GM21576 (cell line): ENCODE data around the gene TUBG1.
"Not testable (repeated sequence)": the region's sequence is repeated elsewhere in the genome, so short reads cannot be mapped to it uniquely, and the experiment has no call there.

ENCODE experiments used
- ATAC-seq: cut with Tn5 transposase; IDR thresholded peaks from one replicate; pipeline ENCODE4 v1.9.1; 2021; ENCODE audit warnings: mild to moderate bottlenecking, moderate library complexity; ENCODE audit not compliant: unreplicated experiment

The TUBG1 gene

GRCh38 chr17:42623271-42623670 is 13.8 kb downstream of the TUBG1 start:
- ATAC-seq, result no peak

GRCh38 chr17:42623732-42624596 is 14.5 kb downstream of the TUBG1 start:
- no peak for ATAC-seq

- ATAC-seq, result not testable (repeated sequence)
Observed at GRCh38 chr17:42627032-42627764, 17.7 kb downstream of the TUBG1 start.

GRCh38 chr17:42629411-42630009 is 20.0 kb downstream of the TUBG1 start:
- ATAC-seq, result no peak

- no peak for ATAC-seq
Observed at GRCh38 chr17:42632949-42633444, 23.5 kb downstream of the TUBG1 start.

- ATAC-seq, result no peak
Observed at GRCh38 chr17:42639525-42640113, 30.1 kb downstream of the TUBG1 start.

- ATAC-seq, result no peak
Observed at GRCh38 chr17:42640121-42640520, 30.6 kb downstream of the TUBG1 start.

- no peak for ATAC-seq
Observed at GRCh38 chr17:42642336-42642735, 32.9 kb downstream of the TUBG1 start.

GRCh38 chr17:42647778-42648177 is 38.3 kb downstream of the TUBG1 start:
- no peak for ATAC-seq

GRCh38 chr17:42651392-42651791 is 41.9 kb downstream of the TUBG1 start:
- ATAC-seq, result no peak

GRCh38 chr17:42653179-42654124 is 44.0 kb downstream of the TUBG1 start:
- ATAC-seq, result no peak

- ATAC-seq, result no peak
Observed at GRCh38 chr17:42655528-42655927, 46.0 kb downstream of the TUBG1 start.

- ATAC-seq, result no peak
Observed at GRCh38 chr17:42657824-42658588, 48.5 kb downstream of the TUBG1 start.

GRCh38 chr17:42659079-42659931 is 49.8 kb downstream of the TUBG1 start, which contains the start of gene TUBG2:
Gene TUBG2 (plus strand): TSS chr17:42659284. CDS start chr17:42659504, 220 bp downstream.
- no peak for ATAC-seq

GRCh38 chr17:42659932-42660274 is 50.4 kb downstream of the TUBG1 start:
- not testable (repeated sequence) for ATAC-seq

GRCh38 chr17:42660692-42661345 is 51.3 kb downstream of the TUBG1 start:
- ATAC-seq, result no peak
